HEK293T (cell line): Measurements from ENCODE around the gene GHR.

Experiments
- ARNT ChIP-seq: fragments of 450-650 bp; IDR thresholded peaks from 2 replicates; pipeline ENCODE4 v1.6.1; 2017; ENCODE audit warnings: mild to moderate bottlenecking
- BHLHE40 ChIP-seq: fragments of 450-650 bp; IDR thresholded peaks from 2 replicates; pipeline ENCODE4 v1.6.1; 2016; ENCODE audit warnings: mild to moderate bottlenecking, moderate library complexity, borderline replicate concordance
- ELF4 ChIP-seq: fragments of 450-650 bp; IDR thresholded peaks from 2 replicates; pipeline ENCODE4 v1.6.1; 2017; ENCODE audit warnings: antibody characterized with exemption
- FOXA1 ChIP-seq: fragments of 450-650 bp; IDR thresholded peaks from 2 replicates; pipeline ENCODE4 v1.6.1; 2016; ENCODE audit warnings: mild to moderate bottlenecking
- FOXK2 ChIP-seq: fragments of 450-650 bp; IDR thresholded peaks from 2 replicates; pipeline ENCODE4 v1.6.1; 2016; ENCODE audit warnings: mild to moderate bottlenecking
- FOXM1 ChIP-seq: fragments of 450-650 bp; IDR thresholded peaks from 2 replicates; pipeline ENCODE4 v1.6.1; 2017; ENCODE audit warnings: mild to moderate bottlenecking, borderline replicate concordance
- HDGF ChIP-seq: fragments of 450-650 bp; IDR thresholded peaks from 2 replicates; pipeline ENCODE4 v1.6.1; 2017; ENCODE audit warnings: antibody characterized with exemption, borderline replicate concordance
- L3MBTL2 ChIP-seq: fragments of 450-650 bp; conservative IDR thresholded peaks from 2 replicates; pipeline ENCODE4 v1.6.1; 2016; ENCODE audit warnings: mild to moderate bottlenecking
- LEF1 ChIP-seq: fragments of 450-650 bp; IDR thresholded peaks from 2 replicates; pipeline ENCODE4 v1.6.1; 2017; ENCODE audit warnings: mild to moderate bottlenecking, borderline replicate concordance
- PKNOX1 ChIP-seq: fragments of 450-650 bp; IDR thresholded peaks from 2 replicates; pipeline ENCODE4 v1.6.1; 2016
- SP1 ChIP-seq: fragments of 450-650 bp; IDR thresholded peaks from 2 replicates; pipeline ENCODE4 v1.6.1; 2017
- SUZ12 ChIP-seq: fragments of 450-650 bp; IDR thresholded peaks from 2 replicates; pipeline ENCODE4 v1.6.1; 2016; ENCODE audit warnings: mild to moderate bottlenecking
- TARDBP ChIP-seq: fragments of 450-650 bp; IDR thresholded peaks from 2 replicates; pipeline ENCODE4 v1.6.1; 2016

GRCh38 chr5:42596817-42597216 is 173.6 kb downstream of the GHR start:
- TF ChIP-seq SP1: no peak
- TF ChIP-seq SUZ12: no peak
- no peak for TF ChIP-seq TARDBP
- no peak for TF ChIP-seq PKNOX1
- TF ChIP-seq FOXA1: no peak
- TF ChIP-seq FOXM1: no peak
- TF ChIP-seq ELF4: no peak
- no peak for TF ChIP-seq L3MBTL2
- no peak for TF ChIP-seq FOXK2
- no peak for TF ChIP-seq LEF1
- TF ChIP-seq HDGF: no peak
- TF ChIP-seq ARNT: no peak
- TF ChIP-seq BHLHE40: no peak
